Astrocyte (in vitro differentiated cells and primary cell): ENCODE results near the gene HOXD4.

ENCODE experiments used
- EZH2 ChIP-seq: IDR thresholded peaks from 2 replicates; pipeline ENCODE4 v1.6.1; 2012; ENCODE audit warnings: mild to moderate bottlenecking, low read length, inconsistent platforms; ENCODE audit not compliant: insufficient read depth
- TF ChIP-seq, protein P1 (sequence below): IDR thresholded peaks from 2 replicates; pipeline ENCODE4 v1.5.1; 2011; ENCODE audit warnings: low read depth, mild to moderate bottlenecking, inconsistent platforms, low read length, moderate library complexity; ENCODE audit not compliant: insufficient read depth

DNA sequence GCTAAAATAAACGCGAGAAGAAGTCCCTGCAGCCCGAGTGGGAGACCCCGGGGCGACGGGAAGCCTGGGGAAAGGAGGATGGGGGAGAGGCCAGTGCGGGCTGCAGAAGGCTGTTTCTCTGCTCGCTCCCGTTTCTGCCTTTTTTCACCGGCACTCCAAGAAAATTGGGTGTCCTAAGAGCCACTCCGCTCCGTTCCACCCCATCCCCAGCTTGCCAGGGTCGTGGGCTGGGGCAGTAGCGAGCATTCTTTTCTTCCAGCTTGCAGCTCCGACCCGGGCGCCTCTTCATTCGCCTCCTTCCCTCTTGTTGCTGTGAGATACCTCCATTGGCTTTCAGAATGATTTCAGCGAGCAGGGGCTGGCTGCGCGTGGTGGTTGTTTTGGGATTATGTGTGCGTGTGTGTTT lies 6.8 kb downstream of the HOXD4 start:
- TF ChIP-seq, protein P1, sequence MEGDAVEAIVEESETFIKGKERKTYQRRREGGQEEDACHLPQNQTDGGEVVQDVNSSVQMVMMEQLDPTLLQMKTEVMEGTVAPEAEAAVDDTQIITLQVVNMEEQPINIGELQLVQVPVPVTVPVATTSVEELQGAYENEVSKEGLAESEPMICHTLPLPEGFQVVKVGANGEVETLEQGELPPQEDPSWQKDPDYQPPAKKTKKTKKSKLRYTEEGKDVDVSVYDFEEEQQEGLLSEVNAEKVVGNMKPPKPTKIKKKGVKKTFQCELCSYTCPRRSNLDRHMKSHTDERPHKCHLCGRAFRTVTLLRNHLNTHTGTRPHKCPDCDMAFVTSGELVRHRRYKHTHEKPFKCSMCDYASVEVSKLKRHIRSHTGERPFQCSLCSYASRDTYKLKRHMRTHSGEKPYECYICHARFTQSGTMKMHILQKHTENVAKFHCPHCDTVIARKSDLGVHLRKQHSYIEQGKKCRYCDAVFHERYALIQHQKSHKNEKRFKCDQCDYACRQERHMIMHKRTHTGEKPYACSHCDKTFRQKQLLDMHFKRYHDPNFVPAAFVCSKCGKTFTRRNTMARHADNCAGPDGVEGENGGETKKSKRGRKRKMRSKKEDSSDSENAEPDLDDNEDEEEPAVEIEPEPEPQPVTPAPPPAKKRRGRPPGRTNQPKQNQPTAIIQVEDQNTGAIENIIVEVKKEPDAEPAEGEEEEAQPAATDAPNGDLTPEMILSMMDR, result no peak
- no peak for TF ChIP-seq EZH2
